GM21367 (cell line): Measurements from ENCODE around the gene PPP4R4.
"Not testable (repeated sequence)": the region's sequence is repeated elsewhere in the genome, so short reads cannot be mapped to it uniquely, and the experiment has no call there.

Source experiments
- ATAC-seq: cut with Tn5 transposase; IDR thresholded peaks from one replicate; pipeline ENCODE4 v1.9.1; 2021; ENCODE audit not compliant: unreplicated experiment

Gene PPP4R4

GRCh38 chr14:94268582-94268981, 94.5 kb downstream of the PPP4R4 start:
- not testable (repeated sequence) for ATAC-seq

GRCh38 chr14:94269156-94269555, 95.0 kb downstream of the PPP4R4 start:
- ATAC-seq: no peak

GRCh38 chr14:94276898-94277561, 102.9 kb downstream of the PPP4R4 start:
- not testable (repeated sequence) for ATAC-seq

- ATAC-seq: no peak
Observed at GRCh38 chr14:94278731-94279130, 104.6 kb downstream of the PPP4R4 start.

GRCh38 chr14:94282991-94283723, 109.0 kb downstream of the PPP4R4 start:
- no peak for ATAC-seq

- no peak for ATAC-seq
Observed at GRCh38 chr14:94284221-94284620, 110.1 kb downstream of the PPP4R4 start.

- no peak for ATAC-seq
Observed at GRCh38 chr14:94285158-94285557, 111.0 kb downstream of the PPP4R4 start.

- ATAC-seq: no peak
Observed at GRCh38 chr14:94288610-94289465, 114.7 kb downstream of the PPP4R4 start.

- ATAC-seq: no peak
Observed at GRCh38 chr14:94290197-94290596, 116.1 kb downstream of the PPP4R4 start.

GRCh38 chr14:94291159-94291905, 117.2 kb downstream of the PPP4R4 start:
- ATAC-seq: no peak

- no peak for ATAC-seq
Observed at GRCh38 chr14:94291906-94292525, 117.9 kb downstream of the PPP4R4 start.

- no peak for ATAC-seq
Observed at GRCh38 chr14:94292526-94292871, 118.4 kb downstream of the PPP4R4 start.

GRCh38 chr14:94292872-94293577, 118.9 kb downstream of the PPP4R4 start, which contains the start of gene SERPINA10:
Gene SERPINA10 (minus strand): TSS chr14:94293268. CDS start chr14:94290593, 2,675 bp downstream.
- no peak for ATAC-seq

- ATAC-seq: no peak
Observed at GRCh38 chr14:94293578-94293924, 119.4 kb downstream of the PPP4R4 start.

- no peak for ATAC-seq
Observed at GRCh38 chr14:94295360-94296180, 121.4 kb downstream of the PPP4R4 start.

GRCh38 chr14:94296181-94296545, 122.0 kb downstream of the PPP4R4 start:
- ATAC-seq: not testable (repeated sequence)

- ATAC-seq: no peak
Observed at GRCh38 chr14:94298130-94298529, 124.0 kb downstream of the PPP4R4 start.

- no peak for ATAC-seq
Observed at GRCh38 chr14:94303111-94303510, 129.0 kb downstream of the PPP4R4 start.

GRCh38 chr14:94304243-94304642, 130.1 kb downstream of the PPP4R4 start:
- ATAC-seq: no peak
